ENCODE data around the gene STAT4.

The STAT4 gene

GRCh38 chr2:191173206-191173605 is 22.4 kb upstream of the STAT4 start:
- Histone ChIP-seq H2AFZ (ENCODE audit: low read length) (no peak overlapping the region), H3K9me3 (replicated peaks in 1 of 2; ENCODE audit: control insufficient read depth in 2 of 2, insufficient read depth in 1 of 2, low read depth in 1 of 2, low read length in 2 of 2) (no peaks in the 10 kb centered on the region), H3K79me1 (ENCODE audit: low read depth, low read length) (no peaks in the 10 kb centered on the region), H3K27ac (replicated peaks; ENCODE audit: low read length) (no peak overlapping the region), H3K4me3 (ENCODE audit: low read length in 2 of 2) (no peak overlapping the region), H4K8ac (ENCODE audit: low read depth, low read length) (no peak overlapping the region), H3K14ac (ENCODE audit: low read length) (no peak overlapping the region), H4K91ac (ENCODE audit: low read depth, low read length, poor library complexity) (no peak overlapping the region), H3K4me1 (ENCODE audit: control insufficient read depth in 2 of 2, insufficient read depth in 1 of 2, low read depth in 1 of 2, low read length in 2 of 2) (peaks cover 1 to 8% of the 10 kb centered on the region in 2 donors), H3K36me3 (replicated peaks in 1 of 2; ENCODE audit: control insufficient read depth in 2 of 2, insufficient read depth in 2 of 2, low read length in 2 of 2) (no peaks in the 10 kb centered on the region), H2BK5ac (ENCODE audit: low read length) (no peak overlapping the region), H2BK120ac (ENCODE audit: low read depth, low read length) (no peak overlapping the region), H3K4me2 (ENCODE audit: insufficient read depth, low read length, poor library complexity, severe bottlenecking) (no peak overlapping the region), H2BK12ac (ENCODE audit: low read length) (no peak overlapping the region), H2BK15ac (ENCODE audit: low read length) (no peak overlapping the region), H2AK5ac (ENCODE audit: low read depth, low read length) (no peak overlapping the region), H3K9ac (ENCODE audit: low read depth, low read length, poor library complexity) (no peak overlapping the region), H3K4ac (ENCODE audit: low read length) (no peak overlapping the region), H3K23ac (ENCODE audit: low read depth, low read length, poor library complexity) (no peak overlapping the region), H3K27me3 (ENCODE audit: control insufficient read depth in 3 of 3, insufficient read depth in 3 of 3, low read depth in 1 of 3, low read length in 3 of 3) (no peaks in the 10 kb centered on the region), H3K18ac (ENCODE audit: low read length) (no peak overlapping the region)
- no CpG with 5 or more reads among the region's 3 CpGs for WGBS, 2 donors (ENCODE audit: extremely low coverage in 2 of 2, insufficient read length in 2 of 2, insufficient replicate concordance in 1 of 2)
- no peak for DNase-seq (ENCODE audit: low spot score)

- Histone ChIP-seq H3K9ac (ENCODE audit: low read depth, low read length, poor library complexity) (no peak overlapping the region), H3K27me3 (ENCODE audit: control insufficient read depth in 3 of 3, insufficient read depth in 3 of 3, low read depth in 1 of 3, low read length in 3 of 3) (no peaks in the 10 kb centered on the region), H2AFZ (ENCODE audit: low read length) (no peak overlapping the region), H3K4ac (ENCODE audit: low read length) (no peak overlapping the region), H2AK5ac (ENCODE audit: low read depth, low read length) (no peak overlapping the region), H3K9me3 (replicated peaks in 1 of 2; ENCODE audit: control insufficient read depth in 2 of 2, insufficient read depth in 1 of 2, low read depth in 1 of 2, low read length in 2 of 2) (no peaks in the 10 kb centered on the region), H3K14ac (ENCODE audit: low read length) (no peak overlapping the region), H3K4me2 (ENCODE audit: insufficient read depth, low read length, poor library complexity, severe bottlenecking) (no peak overlapping the region), H3K4me1 (ENCODE audit: control insufficient read depth in 2 of 2, insufficient read depth in 1 of 2, low read depth in 1 of 2, low read length in 2 of 2) (peaks cover 1 to 8% of the 10 kb centered on the region in 2 donors), H2BK5ac (ENCODE audit: low read length) (no peak overlapping the region), H4K91ac (ENCODE audit: low read depth, low read length, poor library complexity) (no peak overlapping the region), H3K18ac (ENCODE audit: low read length) (no peak overlapping the region), H3K23ac (ENCODE audit: low read depth, low read length, poor library complexity) (no peak overlapping the region), H2BK120ac (ENCODE audit: low read depth, low read length) (no peak overlapping the region), H3K4me3 (ENCODE audit: low read length in 2 of 2) (no peak overlapping the region), H4K8ac (ENCODE audit: low read depth, low read length) (no peak overlapping the region), H2BK12ac (ENCODE audit: low read length) (no peak overlapping the region), H2BK15ac (ENCODE audit: low read length) (no peak overlapping the region), H3K36me3 (replicated peaks in 1 of 2; ENCODE audit: control insufficient read depth in 2 of 2, insufficient read depth in 2 of 2, low read length in 2 of 2) (no peaks in the 10 kb centered on the region), H3K79me1 (ENCODE audit: low read depth, low read length) (no peaks in the 10 kb centered on the region), H3K27ac (replicated peaks; ENCODE audit: low read length) (no peak overlapping the region)
- DNase-seq (ENCODE audit: low spot score): peak; percentile 3
- WGBS, 2 donors (ENCODE audit: extremely low coverage in 2 of 2, insufficient read length in 2 of 2, insufficient replicate concordance in 1 of 2): no CpG with 5 or more reads among the region's 2 CpGs
Measured at GRCh38 chr2:191171708-191172355, 21.0 kb upstream of the STAT4 start.

- no peak overlapping the region for H4K91ac ChIP-seq (ENCODE audit: low read depth, low read length, poor library complexity)
- no peak overlapping the region for H3K18ac ChIP-seq (ENCODE audit: low read length)
- no peak overlapping the region for H3K4ac ChIP-seq (ENCODE audit: low read length)
- DNase-seq (ENCODE audit: low spot score): no peak
- H3K27me3 ChIP-seq (ENCODE audit: control insufficient read depth in 3 of 3, insufficient read depth in 3 of 3, low read depth in 1 of 3, low read length in 3 of 3): no peaks in the 10 kb centered on the region
- H2BK15ac ChIP-seq (ENCODE audit: low read length): no peak overlapping the region
- peaks cover 4 to 8% of the 10 kb centered on the region in 2 donors for H3K4me1 ChIP-seq (ENCODE audit: control insufficient read depth in 2 of 2, insufficient read depth in 1 of 2, low read depth in 1 of 2, low read length in 2 of 2)
- no peak overlapping the region for H2BK12ac ChIP-seq (ENCODE audit: low read length)
- no peak overlapping the region for H3K23ac ChIP-seq (ENCODE audit: low read depth, low read length, poor library complexity)
- H3K79me1 ChIP-seq (ENCODE audit: low read depth, low read length): no peaks in the 10 kb centered on the region
- no peak overlapping the region for H2AK5ac ChIP-seq (ENCODE audit: low read depth, low read length)
- H3K36me3 ChIP-seq (replicated peaks in 1 of 2; ENCODE audit: control insufficient read depth in 2 of 2, insufficient read depth in 2 of 2, low read length in 2 of 2): no peaks in the 10 kb centered on the region
- no peak overlapping the region for H2BK120ac ChIP-seq (ENCODE audit: low read depth, low read length)
- no peak overlapping the region for H2BK5ac ChIP-seq (ENCODE audit: low read length)
- H4K8ac ChIP-seq (ENCODE audit: low read depth, low read length): no peak overlapping the region
- H3K9me3 ChIP-seq (replicated peaks in 1 of 2; ENCODE audit: control insufficient read depth in 2 of 2, insufficient read depth in 1 of 2, low read depth in 1 of 2, low read length in 2 of 2): no peaks in the 10 kb centered on the region
- no peak overlapping the region for H2AFZ ChIP-seq (ENCODE audit: low read length)
- WGBS, 2 donors (ENCODE audit: extremely low coverage in 2 of 2, insufficient read length in 2 of 2, insufficient replicate concordance in 1 of 2): no CpG with 5 or more reads among the region's 2 CpGs
- no peak overlapping the region for H3K4me2 ChIP-seq (ENCODE audit: insufficient read depth, low read length, poor library complexity, severe bottlenecking)
- H3K14ac ChIP-seq (ENCODE audit: low read length): no peak overlapping the region
- no peak overlapping the region for H3K4me3 ChIP-seq (ENCODE audit: low read length in 2 of 2)
- H3K9ac ChIP-seq (ENCODE audit: low read depth, low read length, poor library complexity): no peak overlapping the region
- H3K27ac ChIP-seq (replicated peaks; ENCODE audit: low read length): no peak overlapping the region
Measured at GRCh38 chr2:191171286-191171685, 20.5 kb upstream of the STAT4 start.

GRCh38 chr2:191170773-191171172 is 20.0 kb upstream of the STAT4 start:
- Histone ChIP-seq H4K91ac (ENCODE audit: low read depth, low read length, poor library complexity) (no peak overlapping the region), H4K8ac (ENCODE audit: low read depth, low read length) (no peak overlapping the region), H3K27ac (replicated peaks; ENCODE audit: low read length) (no peak overlapping the region), H2BK15ac (ENCODE audit: low read length) (no peak overlapping the region), H3K4me1 (ENCODE audit: control insufficient read depth in 2 of 2, insufficient read depth in 1 of 2, low read depth in 1 of 2, low read length in 2 of 2) (peaks cover 7 to 11% of the 10 kb centered on the region in 2 donors), H3K4ac (ENCODE audit: low read length) (no peak overlapping the region), H2BK12ac (ENCODE audit: low read length) (no peak overlapping the region), H2AFZ (ENCODE audit: low read length) (no peak overlapping the region), H3K18ac (ENCODE audit: low read length) (no peak overlapping the region), H3K79me1 (ENCODE audit: low read depth, low read length) (no peaks in the 10 kb centered on the region), H2BK5ac (ENCODE audit: low read length) (no peak overlapping the region), H3K4me3 (ENCODE audit: low read length in 2 of 2) (no peak overlapping the region), H2AK5ac (ENCODE audit: low read depth, low read length) (no peak overlapping the region), H3K23ac (ENCODE audit: low read depth, low read length, poor library complexity) (no peak overlapping the region), H3K27me3 (ENCODE audit: control insufficient read depth in 3 of 3, insufficient read depth in 3 of 3, low read depth in 1 of 3, low read length in 3 of 3) (no peaks in the 10 kb centered on the region), H3K9me3 (replicated peaks in 1 of 2; ENCODE audit: control insufficient read depth in 2 of 2, insufficient read depth in 1 of 2, low read depth in 1 of 2, low read length in 2 of 2) (no peaks in the 10 kb centered on the region), H3K4me2 (ENCODE audit: insufficient read depth, low read length, poor library complexity, severe bottlenecking) (no peak overlapping the region), H3K9ac (ENCODE audit: low read depth, low read length, poor library complexity) (no peak overlapping the region), H3K36me3 (replicated peaks in 1 of 2; ENCODE audit: control insufficient read depth in 2 of 2, insufficient read depth in 2 of 2, low read length in 2 of 2) (no peaks in the 10 kb centered on the region), H2BK120ac (ENCODE audit: low read depth, low read length) (no peak overlapping the region), H3K14ac (ENCODE audit: low read length) (no peak overlapping the region)
- WGBS, 2 donors (ENCODE audit: extremely low coverage in 2 of 2, insufficient read length in 2 of 2, insufficient replicate concordance in 1 of 2): no CpG with 5 or more reads among the region's 3 CpGs
- no peak for DNase-seq (ENCODE audit: low spot score)

Measured in neuronal stem cell (in vitro differentiated cells).